GM12872 (cell line): Measurements from ENCODE around the gene NMNAT2.

Source experiments
- CTCF ChIP-seq: IDR thresholded peaks from 3 replicates; pipeline ENCODE4 v1.5.1; 2011; ENCODE audit warnings: low read depth, mild to moderate bottlenecking, low read length, moderate library complexity; ENCODE audit not compliant: insufficient read depth

Gene NMNAT2

GRCh38 chr1:183246436-183246835, 171.7 kb downstream of the NMNAT2 start:
- no peak for TF ChIP-seq CTCF

- TF ChIP-seq CTCF, result no peak
Observed at GRCh38 chr1:183245357-183245756, 172.8 kb downstream of the NMNAT2 start.

- TF ChIP-seq CTCF, result no peak
Observed at GRCh38 chr1:183244466-183244865, 173.7 kb downstream of the NMNAT2 start.

- no peak for TF ChIP-seq CTCF
Observed at GRCh38 chr1:183243161-183244050, 174.8 kb downstream of the NMNAT2 start.

- TF ChIP-seq CTCF, result no peak
Observed at GRCh38 chr1:183242556-183242955, 175.6 kb downstream of the NMNAT2 start.

GRCh38 chr1:183241471-183241870, 176.7 kb downstream of the NMNAT2 start:
- no peak for TF ChIP-seq CTCF

GRCh38 chr1:183240526-183240825, 177.7 kb downstream of the NMNAT2 start:
- no peak for TF ChIP-seq CTCF
